ENCODE data around the gene CCDC157. TPM values are rescaled to one million over a fixed set of nuclear protein-coding genes. Genes with fewer than 3 reads are reported as not detected.
"Not testable (repeated sequence)": the region's sequence is repeated elsewhere in the genome, so short reads cannot be mapped to it uniquely, and the experiment has no call there.

The CCDC157 gene
- total RNA-seq, 1 donor, result 1.3 TPM

- TF ChIP-seq, protein P1, sequence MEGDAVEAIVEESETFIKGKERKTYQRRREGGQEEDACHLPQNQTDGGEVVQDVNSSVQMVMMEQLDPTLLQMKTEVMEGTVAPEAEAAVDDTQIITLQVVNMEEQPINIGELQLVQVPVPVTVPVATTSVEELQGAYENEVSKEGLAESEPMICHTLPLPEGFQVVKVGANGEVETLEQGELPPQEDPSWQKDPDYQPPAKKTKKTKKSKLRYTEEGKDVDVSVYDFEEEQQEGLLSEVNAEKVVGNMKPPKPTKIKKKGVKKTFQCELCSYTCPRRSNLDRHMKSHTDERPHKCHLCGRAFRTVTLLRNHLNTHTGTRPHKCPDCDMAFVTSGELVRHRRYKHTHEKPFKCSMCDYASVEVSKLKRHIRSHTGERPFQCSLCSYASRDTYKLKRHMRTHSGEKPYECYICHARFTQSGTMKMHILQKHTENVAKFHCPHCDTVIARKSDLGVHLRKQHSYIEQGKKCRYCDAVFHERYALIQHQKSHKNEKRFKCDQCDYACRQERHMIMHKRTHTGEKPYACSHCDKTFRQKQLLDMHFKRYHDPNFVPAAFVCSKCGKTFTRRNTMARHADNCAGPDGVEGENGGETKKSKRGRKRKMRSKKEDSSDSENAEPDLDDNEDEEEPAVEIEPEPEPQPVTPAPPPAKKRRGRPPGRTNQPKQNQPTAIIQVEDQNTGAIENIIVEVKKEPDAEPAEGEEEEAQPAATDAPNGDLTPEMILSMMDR (IDR thresholded peaks at IDR 0.05; ENCODE audit: insufficient read depth, low read depth, low read length), result no peak
- H3K4me3 ChIP-seq (ENCODE audit: low read depth, low read length), result no peak overlapping the region
- no peak for DNase-seq (ENCODE audit: low read depth)
Measured at GRCh38 chr22:30400159-30400558, 43.4 kb downstream of the CCDC157 start.

DNA sequence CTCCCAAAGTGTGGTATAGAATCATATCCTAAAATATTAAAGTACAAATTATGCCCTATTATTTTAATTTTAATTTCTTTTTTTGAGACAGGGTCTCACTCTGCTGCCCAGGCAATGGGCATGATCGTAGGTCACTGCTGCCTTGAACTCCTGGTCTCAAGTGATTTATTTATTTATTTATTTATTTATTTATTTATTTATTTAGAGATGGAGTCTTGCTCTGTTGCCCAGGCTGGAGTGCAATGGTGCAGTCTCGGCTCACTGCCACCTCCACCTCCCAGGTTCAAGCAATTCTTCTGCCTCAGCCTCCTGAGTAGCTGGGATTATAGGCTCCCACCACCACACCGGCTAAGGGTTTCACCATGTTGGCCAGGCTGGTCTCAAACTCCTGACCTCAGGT is 44.2 kb downstream of the CCDC157 start:
- not testable (repeated sequence) for H3K4me3 ChIP-seq (ENCODE audit: low read depth, low read length); DNase-seq (ENCODE audit: low read depth)

GRCh38 chr22:30402028-30402765 is 45.4 kb downstream of the CCDC157 start:
- DNase-seq (ENCODE audit: low read depth), result no peak
- TF ChIP-seq, protein P1 (IDR thresholded peaks at IDR 0.05; ENCODE audit: insufficient read depth, low read depth, low read length), result no peak
- H3K4me3 ChIP-seq (ENCODE audit: low read depth, low read length), result no peak overlapping the region

DNA sequence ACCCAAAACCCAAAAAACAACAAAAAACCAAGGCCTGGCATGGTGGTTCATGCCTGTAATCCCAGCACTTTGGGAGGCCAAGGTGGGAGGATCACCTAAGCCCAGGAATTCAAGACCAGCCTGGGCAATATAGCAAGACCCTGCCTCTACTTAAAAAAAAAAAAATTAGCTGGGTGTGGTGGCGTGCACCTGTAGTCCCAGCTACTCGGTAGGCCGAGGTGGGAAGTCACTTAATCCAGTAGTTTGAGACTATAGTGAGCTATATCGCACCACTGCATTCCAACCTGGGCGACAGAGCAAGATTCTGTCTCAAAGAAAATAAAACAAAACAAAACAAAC is 45.9 kb downstream of the CCDC157 start:
- H3K4me3 ChIP-seq (ENCODE audit: low read depth, low read length); DNase-seq (ENCODE audit: low read depth): not testable (repeated sequence)

DNA sequence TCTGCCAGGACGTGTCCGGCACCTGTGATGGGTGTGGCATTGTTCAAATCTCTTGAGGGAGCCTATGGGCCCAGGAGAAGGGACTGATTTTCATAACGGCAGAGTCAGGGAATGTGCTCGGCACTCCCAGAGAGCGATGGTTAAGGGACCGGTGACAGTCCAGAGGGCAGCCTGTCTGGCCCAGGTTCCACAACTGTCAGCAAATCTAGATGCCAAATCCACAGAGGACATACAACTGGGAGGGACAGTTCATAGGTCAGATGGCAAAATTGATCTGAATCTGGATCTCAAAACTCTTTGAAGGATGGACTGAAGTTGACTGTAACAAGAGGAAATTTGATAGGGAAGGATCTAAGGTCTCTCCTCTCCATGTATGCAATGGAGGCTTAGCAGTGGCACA is 47.5 kb downstream of the CCDC157 start:
- TF ChIP-seq, protein P1 (IDR thresholded peaks at IDR 0.05; ENCODE audit: insufficient read depth, low read depth, low read length), result no peak
- no peak overlapping the region for H3K4me3 ChIP-seq (ENCODE audit: low read depth, low read length)
- DNase-seq (ENCODE audit: low read depth), result no peak

DNA sequence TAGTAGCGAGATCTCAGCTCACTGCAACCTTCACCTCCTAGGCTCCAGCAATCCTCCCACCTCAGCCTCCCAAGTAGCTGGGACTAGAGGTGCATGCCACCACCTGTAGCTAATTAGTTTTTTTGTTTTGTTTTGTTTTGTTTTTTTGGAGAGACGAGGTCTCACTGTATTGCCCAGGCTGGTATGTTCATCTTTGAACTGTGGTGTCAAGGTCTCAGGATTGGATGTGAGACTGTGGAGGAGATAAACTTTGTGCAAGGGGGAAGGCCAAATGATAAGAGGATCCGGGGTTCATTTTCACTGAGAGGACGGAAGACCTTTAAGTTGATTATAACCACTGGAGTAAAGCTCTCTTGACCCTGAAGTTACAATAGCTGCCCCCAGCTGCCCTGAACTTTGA is 48.9 kb downstream of the CCDC157 start:
- H3K4me3 ChIP-seq (ENCODE audit: low read depth, low read length), result no peak overlapping the region
- TF ChIP-seq, protein P1 (IDR thresholded peaks at IDR 0.05; ENCODE audit: insufficient read depth, low read depth, low read length), result no peak
- no peak for DNase-seq (ENCODE audit: low read depth)

GRCh38 chr22:30406400-30406799 is 49.6 kb downstream of the CCDC157 start:
- no peak overlapping the region for H3K4me3 ChIP-seq (ENCODE audit: low read depth, low read length)
- DNase-seq (ENCODE audit: low read depth), result no peak
- TF ChIP-seq, protein P1 (IDR thresholded peaks at IDR 0.05; ENCODE audit: insufficient read depth, low read depth, low read length), result no peak

- no peak overlapping the region for H3K4me3 ChIP-seq (ENCODE audit: low read depth, low read length)
- peak; percentile 38 for DNase-seq (ENCODE audit: low read depth)
- TF ChIP-seq, protein P1 (IDR thresholded peaks at IDR 0.05; ENCODE audit: insufficient read depth, low read depth, low read length), result no peak
Measured at GRCh38 chr22:30408388-30409102, 51.7 kb downstream of the CCDC157 start.

Measured in fibroblast of villous mesenchyme (primary cell).